Measurements from ENCODE around the gene MDN1.
"Not testable (repeated sequence)": the region's sequence is repeated elsewhere in the genome, so short reads cannot be mapped to it uniquely, and the experiment has no call there.

The MDN1 gene

DNA sequence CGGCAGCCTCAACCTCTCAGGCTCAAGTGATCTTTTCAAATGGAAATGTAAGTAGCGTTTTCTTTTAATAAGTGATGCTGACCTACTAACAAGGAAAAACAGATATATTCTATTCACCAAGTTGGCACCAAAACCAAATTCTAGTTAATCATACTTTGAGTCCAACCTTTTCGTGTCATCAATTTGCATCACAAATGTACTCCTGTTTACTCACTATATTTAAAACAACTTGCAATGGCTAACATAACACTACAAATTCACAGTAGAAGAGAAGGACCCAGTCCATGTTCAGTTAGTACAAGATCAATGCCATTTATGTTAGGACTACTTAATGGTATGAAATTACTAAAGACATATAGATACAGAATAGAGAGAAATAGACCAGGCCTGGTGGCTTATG is 50.0 kb downstream of the MDN1 start:
- no peak for DNase-seq

- DNase-seq = no peak
Observed at GRCh38 chr6:89768324-89768723, 51.3 kb downstream of the MDN1 start.

- DNase-seq = no peak
Observed at GRCh38 chr6:89763550-89763949, 56.0 kb downstream of the MDN1 start.

- no peak for DNase-seq
Observed at GRCh38 chr6:89758830-89759229, 60.8 kb downstream of the MDN1 start.

DNA sequence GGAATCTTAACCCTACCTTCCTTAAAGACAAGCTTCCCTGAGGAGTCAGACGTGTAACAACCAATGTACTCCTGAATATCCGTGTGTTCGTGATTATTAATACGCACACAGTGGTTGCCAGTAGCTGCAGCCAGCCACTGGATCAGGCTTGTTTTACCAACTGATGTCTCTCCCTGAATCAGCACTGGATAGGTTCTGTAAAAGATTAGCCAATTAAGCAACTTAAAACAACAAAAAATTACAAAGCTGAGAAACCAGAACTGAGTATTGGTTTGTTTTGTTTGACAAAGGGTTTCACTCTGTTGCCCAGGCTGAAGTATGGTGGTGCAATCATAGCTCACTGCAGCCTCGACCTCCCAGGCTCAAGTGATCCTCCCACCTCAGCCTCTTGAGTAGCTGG is 69.3 kb downstream of the MDN1 start:
- no peak for DNase-seq

- DNase-seq = no peak
Observed at GRCh38 chr6:89749918-89750317, 69.7 kb downstream of the MDN1 start.

DNA sequence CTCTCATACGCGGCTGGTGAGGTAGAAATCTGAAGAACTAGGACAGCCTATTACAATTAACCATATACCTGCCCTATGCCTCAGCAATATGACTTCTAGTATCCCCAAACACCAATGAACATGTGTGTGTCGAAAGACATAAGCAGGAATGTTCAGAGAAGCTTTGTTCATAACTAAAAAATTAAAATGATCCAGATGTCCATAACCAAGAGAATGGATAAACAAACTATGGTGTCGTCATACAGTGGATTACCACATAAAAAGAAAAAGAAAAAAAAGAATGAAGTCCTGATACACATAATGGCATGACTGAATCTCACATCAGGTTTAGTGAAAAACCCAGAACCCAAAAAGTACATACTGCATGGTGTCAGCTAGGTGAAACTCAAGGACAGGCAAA is 73.9 kb downstream of the MDN1 start:
- DNase-seq = no peak

GRCh38 chr6:89745096-89745495 is 74.5 kb downstream of the MDN1 start:
- no peak for DNase-seq

GRCh38 chr6:89736893-89737292 is 82.7 kb downstream of the MDN1 start:
- no peak for DNase-seq

DNA sequence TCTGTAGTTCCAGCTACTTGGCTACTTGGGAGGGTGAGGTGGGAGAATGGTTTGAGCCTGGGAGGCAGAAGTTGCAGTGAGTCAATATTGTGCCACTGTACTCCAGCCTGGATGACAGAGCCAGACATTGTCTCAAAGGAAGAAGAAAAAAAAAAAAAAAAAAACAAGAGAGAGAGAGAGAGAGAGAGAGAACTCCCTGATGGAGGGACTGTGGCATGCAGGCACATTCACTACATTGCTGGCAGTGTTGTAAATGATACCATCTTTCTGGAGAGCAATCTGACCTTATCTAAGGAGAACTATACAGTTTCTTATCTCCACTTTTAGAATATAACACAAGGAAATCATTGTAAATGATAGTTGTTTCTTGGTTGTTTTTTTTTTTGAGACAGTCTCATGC is 85.1 kb downstream of the MDN1 start:
- DNase-seq = no peak

- no peak for DNase-seq
Observed at GRCh38 chr6:89731924-89732567, 87.5 kb downstream of the MDN1 start.

DNA sequence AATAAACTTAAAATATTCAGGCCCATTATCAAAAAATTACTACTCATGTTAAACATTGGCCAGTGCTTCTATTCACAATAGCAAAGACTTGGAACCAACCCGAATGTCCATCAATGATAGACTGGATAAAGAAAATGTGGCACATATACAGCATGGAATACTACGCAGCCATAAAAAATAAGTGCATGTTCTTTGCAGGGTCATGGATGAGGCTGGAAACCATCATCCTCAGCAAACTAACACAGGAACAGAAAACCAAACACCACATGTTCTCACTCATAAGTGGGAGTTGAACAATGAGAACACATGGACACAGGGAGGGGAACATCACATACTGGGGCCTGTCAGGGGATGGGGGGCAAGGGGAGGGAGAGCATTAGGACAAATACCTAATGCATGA is 88.3 kb downstream of the MDN1 start:
- DNase-seq = not testable (repeated sequence)

DNA sequence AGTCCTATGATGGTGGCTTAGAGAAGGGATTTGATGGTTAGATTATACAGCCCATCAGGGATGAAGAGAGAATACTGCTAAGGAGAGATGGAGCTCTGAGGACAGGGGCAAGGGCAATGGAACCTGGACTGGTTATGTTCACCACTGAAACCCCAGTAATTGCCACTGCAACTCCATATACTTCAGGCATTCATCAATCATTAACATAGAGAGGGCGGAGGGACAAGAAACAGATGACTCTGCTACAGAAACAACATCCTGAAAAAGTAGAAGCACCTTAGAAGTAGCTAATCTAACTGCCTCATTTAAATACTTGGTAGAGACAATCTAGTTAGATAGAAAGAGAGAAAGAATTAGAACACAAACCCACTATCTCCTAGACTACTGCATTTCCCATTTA is 89.8 kb downstream of the MDN1 start:
- DNase-seq = no peak

DNA sequence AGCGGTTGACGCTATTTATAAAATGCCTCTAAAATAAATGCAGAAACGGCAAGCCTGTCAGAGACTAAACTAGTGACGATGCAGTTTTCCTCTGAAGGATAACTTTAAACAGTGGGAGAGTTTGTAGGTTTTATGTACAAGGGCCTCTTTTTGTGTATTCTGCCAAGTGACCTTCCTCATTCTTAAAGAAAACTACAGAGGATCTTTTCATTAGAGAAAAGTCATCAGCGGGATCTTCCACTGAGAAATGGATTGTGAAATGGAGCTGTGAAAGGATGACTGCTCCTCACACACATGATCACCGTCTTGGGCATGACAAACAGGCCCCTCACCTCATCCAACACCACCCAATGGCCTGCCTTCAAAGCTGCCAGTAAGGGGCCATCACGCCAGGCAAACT is 92.1 kb downstream of the MDN1 start:
- no peak for DNase-seq

DNA sequence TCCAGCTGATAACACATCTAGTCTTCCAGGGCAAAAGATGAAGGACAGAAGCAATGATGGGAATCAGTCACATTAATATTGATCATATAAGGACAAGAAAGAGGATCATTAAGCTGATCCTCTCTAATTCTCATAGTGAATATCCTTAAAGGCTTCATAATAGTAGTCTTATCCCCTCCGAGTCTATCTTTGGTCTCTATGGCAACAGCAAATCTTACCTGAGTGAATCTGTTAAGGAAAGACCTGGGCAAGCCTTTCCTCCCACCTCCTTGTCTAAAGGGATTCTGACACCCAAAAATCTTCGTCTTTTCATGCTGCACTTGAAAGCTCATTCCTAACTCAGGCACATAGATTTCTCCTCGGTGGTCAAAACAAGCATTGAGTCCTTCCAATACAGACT is 94.6 kb downstream of the MDN1 start:
- DNase-seq = no peak

GRCh38 chr6:89723046-89723445 is 96.5 kb downstream of the MDN1 start:
- DNase-seq = no peak

- DNase-seq = peak in 1 of 2 experiments; percentile 16
Observed at GRCh38 chr6:89716532-89716931, 103.1 kb downstream of the MDN1 start.

- DNase-seq = no peak
Observed at GRCh38 chr6:89711801-89712200, 107.8 kb downstream of the MDN1 start.

DNA sequence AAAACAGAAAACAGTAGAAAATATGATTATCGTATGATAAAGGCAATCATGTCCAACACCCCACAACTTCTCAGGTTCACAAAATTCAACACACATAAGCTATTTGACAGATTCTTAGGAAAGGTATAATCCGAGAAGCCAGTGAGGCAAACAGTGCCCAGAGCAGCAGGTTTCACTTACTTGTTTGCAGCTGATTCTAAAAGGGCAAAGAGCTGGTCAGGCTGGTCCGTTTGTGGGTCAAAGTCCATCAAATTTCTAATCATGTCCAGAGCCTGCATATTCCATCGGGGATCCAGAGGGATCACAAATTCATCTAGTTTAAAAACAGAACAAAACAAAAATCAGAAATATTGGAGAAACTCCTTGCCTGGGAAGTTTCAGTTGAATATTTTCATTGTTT is 111.3 kb downstream of the MDN1 start:
- DNase-seq = no peak

DNA sequence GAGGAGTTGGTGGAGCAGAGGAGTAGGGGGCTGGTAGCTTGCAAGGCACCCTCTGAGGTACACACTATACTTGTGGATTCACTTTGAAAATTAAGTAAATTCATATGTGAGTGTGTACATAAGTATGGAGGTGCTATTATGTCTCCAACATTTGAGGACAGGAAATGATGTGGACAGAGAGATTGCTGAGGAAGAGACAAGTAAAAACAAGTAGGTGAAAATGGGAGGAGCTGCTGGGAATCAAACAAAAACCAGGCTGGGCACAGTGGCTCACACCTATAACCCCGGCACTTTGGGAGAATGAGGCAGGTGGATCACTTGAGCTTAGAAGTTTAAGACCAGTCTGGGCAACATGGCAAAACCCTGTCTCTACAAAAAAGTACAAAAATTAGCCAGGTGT is 111.8 kb downstream of the MDN1 start:
- DNase-seq = no peak

- DNase-seq = no peak
Observed at GRCh38 chr6:89706121-89706520, 113.5 kb downstream of the MDN1 start.

GRCh38 chr6:89703292-89703691 is 116.3 kb downstream of the MDN1 start:
- DNase-seq = no peak

GRCh38 chr6:89702349-89702748 is 117.2 kb downstream of the MDN1 start:
- DNase-seq = no peak

DNA sequence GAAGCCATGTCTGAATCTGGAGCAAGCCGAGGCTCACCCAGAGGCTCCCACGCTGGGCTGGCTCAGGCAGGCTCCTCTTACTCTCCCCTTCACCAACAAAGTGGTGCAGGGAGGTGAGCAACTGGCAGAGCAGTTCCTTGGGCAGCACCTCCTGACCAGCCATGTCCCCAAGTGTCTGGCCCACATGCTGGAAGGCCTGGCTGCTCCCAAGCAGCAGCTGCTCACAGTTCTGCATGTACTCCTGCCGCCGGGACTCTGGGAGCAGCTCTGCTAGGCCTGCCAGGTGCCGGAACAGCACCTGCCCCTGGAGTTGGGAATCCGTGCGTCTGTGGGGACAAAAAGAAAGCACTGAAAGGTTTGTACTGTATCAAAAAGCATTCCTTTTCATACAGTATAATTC is 123.9 kb downstream of the MDN1 start:
- DNase-seq = no peak

- DNase-seq = no peak
Observed at GRCh38 chr6:89694428-89694827, 125.2 kb downstream of the MDN1 start.

DNA sequence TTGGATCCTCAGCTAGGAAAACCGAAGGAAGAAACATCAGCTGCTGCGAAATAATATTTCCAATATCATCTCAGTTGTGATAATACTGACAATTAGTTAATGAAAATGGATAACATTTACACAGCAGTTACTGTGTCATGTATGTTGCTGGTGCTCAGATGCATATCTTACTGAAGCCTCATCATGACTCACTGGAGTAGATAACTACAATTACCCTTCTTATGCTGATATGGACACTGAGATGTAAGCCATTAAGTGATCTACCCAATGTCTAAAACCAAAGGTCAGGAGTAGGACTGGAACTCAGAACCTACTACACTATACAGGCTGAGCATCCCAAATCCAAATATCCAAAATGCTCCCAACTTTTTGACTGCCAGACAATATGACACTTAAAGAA is 126.4 kb downstream of the MDN1 start:
- DNase-seq = no peak
